Neural cell (in vitro differentiated cells): ENCODE measurements around the gene IQGAP2. TPM values are rescaled to one million over a fixed set of nuclear protein-coding genes. Genes with fewer than 3 reads are reported as not detected.
"Not testable (repeated sequence)": the region's sequence is repeated elsewhere in the genome, so short reads cannot be mapped to it uniquely, and the experiment has no call there.

Experiments used
- H2AFZ ChIP-seq: fragments of 200-600, 300-800 bp; sonication (generic), shearing (Covaris generic); 2 replicates; pipeline ENCODE4 v1.6.0; 2014; ENCODE audit warnings: low read depth, mild to moderate bottlenecking, antibody characterized with exemption, low read length, moderate library complexity
- H3F3A ChIP-seq: fragments of 200-600 bp; shearing (Covaris generic); 2 replicates; pipeline ENCODE4 v1.6.1; 2016; ENCODE audit warnings: mild to moderate bottlenecking, moderate library complexity, mixed read lengths, antibody characterized with exemption, low read length; ENCODE audit not compliant: insufficient read depth, poor library complexity, severe bottlenecking
- H3K27ac ChIP-seq: fragments of 200-600, 300-800 bp; sonication (generic), shearing (Covaris generic); 2 replicates; pipeline ENCODE4 v1.5.1; 2014; ENCODE audit warnings: mild to moderate bottlenecking, low read length, moderate library complexity
- H3K27me3 ChIP-seq: fragments of 300-800, 200-600 bp; sonication (generic), shearing (Covaris generic); 2 replicates; pipeline ENCODE4 v1.6.0; 2014; ENCODE audit warnings: mild to moderate bottlenecking, low read depth, low read length, moderate library complexity; ENCODE audit not compliant: insufficient read depth
- H3K36me3 ChIP-seq: fragments of 300-800, 200-600 bp; sonication (generic), shearing (Covaris generic); 2 replicates; pipeline ENCODE4 v1.5.1; 2014; ENCODE audit warnings: mild to moderate bottlenecking, antibody characterized with exemption, low read length, moderate library complexity; ENCODE audit not compliant: insufficient read depth
- H3K4me2 ChIP-seq: fragments of 300-800, 200-600 bp; sonication (generic), shearing (Covaris generic); 2 replicates; pipeline ENCODE4 v1.6.0; 2014; ENCODE audit warnings: mild to moderate bottlenecking, low read length
- H3K4me3 ChIP-seq: fragments of 300-800, 200-600 bp; sonication (generic), shearing (Covaris generic); 2 replicates; pipeline ENCODE4 v1.5.1; 2014; ENCODE audit warnings: mild to moderate bottlenecking, low read length, moderate library complexity
- H3K79me2 ChIP-seq: fragments of 200-600 bp; shearing (Covaris generic); replicated peaks from 2 replicates; pipeline ENCODE4 v1.6.0; 2014; ENCODE audit warnings: mild to moderate bottlenecking, low read length, moderate library complexity; ENCODE audit not compliant: insufficient read depth
- H3K9ac ChIP-seq: fragments of 300-800, 200-600 bp; sonication (generic), shearing (Covaris generic); 2 replicates; pipeline ENCODE4 v1.6.1; 2016; ENCODE audit warnings: mild to moderate bottlenecking, low read length, mixed read lengths
- H3K9me2 ChIP-seq: fragments of 200-600 bp; shearing (Covaris generic); 2 replicates; pipeline ENCODE4 v1.6.1; 2016; ENCODE audit warnings: mild to moderate bottlenecking, low read length, mixed read lengths; ENCODE audit not compliant: insufficient read depth
- H3K9me3 ChIP-seq: fragments of 200-600, 300-800 bp; sonication (generic), shearing (Covaris generic); 2 replicates; pipeline ENCODE4 v1.6.1; 2016; ENCODE audit warnings: mild to moderate bottlenecking, mixed run types, low read length, moderate library complexity, mixed read lengths
- H4K20me1 ChIP-seq: fragments of 200-600 bp; shearing (Covaris generic); 2 replicates; pipeline ENCODE4 v1.6.1; 2016; ENCODE audit warnings: mild to moderate bottlenecking, mixed run types; ENCODE audit not compliant: insufficient read depth
- CTCF ChIP-seq: fragments of 450-650 bp; IDR thresholded peaks from 2 replicates; pipeline ENCODE4 v1.5.1; 2014; ENCODE audit warnings: antibody characterized with exemption, mild to moderate bottlenecking, moderate library complexity; ENCODE audit not compliant: poor library complexity, severe bottlenecking
- EP300 ChIP-seq: fragments of 450-650 bp; conservative IDR thresholded peaks from 2 replicates; pipeline ENCODE4 v1.6.1; 2014; ENCODE audit warnings: antibody characterized with exemption, mild to moderate bottlenecking, moderate library complexity; ENCODE audit not compliant: poor library complexity, severe bottlenecking
- EZH2 ChIP-seq: fragments of 200-600, 300-800 bp; shearing (Covaris generic), sonication (generic); IDR thresholded peaks from 2 replicates; pipeline ENCODE4 v1.6.1; 2014; ENCODE audit warnings: antibody characterized with exemption, low read length, borderline replicate concordance, mild to moderate bottlenecking; ENCODE audit not compliant: insufficient read depth, poor library complexity, severe bottlenecking
- MXI1 ChIP-seq: fragments of 450-650 bp; conservative IDR thresholded peaks from 2 replicates; pipeline ENCODE4 v1.6.1; 2014; ENCODE audit warnings: antibody characterized with exemption, mild to moderate bottlenecking; ENCODE audit not compliant: poor library complexity, severe bottlenecking
- POLR2AphosphoS5 ChIP-seq: IDR thresholded peaks from 2 replicates; pipeline ENCODE4 v1.6.1; 2012
- RAD21 ChIP-seq: fragments of 450-650 bp; conservative IDR thresholded peaks from 2 replicates; pipeline ENCODE4 v1.6.1; 2014; ENCODE audit warnings: antibody characterized with exemption, mild to moderate bottlenecking, moderate library complexity
- REST ChIP-seq: IDR thresholded peaks from 2 replicates; pipeline ENCODE4 v1.6.1; 2012; ENCODE audit warnings: borderline replicate concordance
- SMC3 ChIP-seq: fragments of 450-650 bp; conservative IDR thresholded peaks from 2 replicates; pipeline ENCODE4 v1.6.1; 2014; ENCODE audit warnings: antibody characterized with exemption, mild to moderate bottlenecking, moderate library complexity; ENCODE audit not compliant: poor library complexity
- TAF1 ChIP-seq: IDR thresholded peaks from 2 replicates; pipeline ENCODE4 v1.6.1; 2012; ENCODE audit warnings: low read depth
- polyA plus RNA-seq: library from polyadenylated mRNA; depleted of rRNA; stranded (reverse); fragments of >200 nt; gene quantifications from 2 replicates; pipeline ENCODE4 v1.2.3, GENCODE V29; 2014

IQGAP2 gene
- polyA plus RNA-seq, 1 donor from 2014 or later = 5.2 TPM

GRCh38 chr5:76517334-76517733 lies 114.2 kb downstream of the IQGAP2 start:
- Histone ChIP-seq H3F3A (no peaks in the 10 kb centered on the region), H3K4me2 (no peak overlapping the region), H3K9me2 (no peaks in the 10 kb centered on the region), H3K27ac (no peak overlapping the region), H4K20me1 (no peaks in the 10 kb centered on the region), H2AFZ (no peak overlapping the region), H3K36me3 (no peaks in the 10 kb centered on the region), H3K27me3 (no peaks in the 10 kb centered on the region), H3K79me2 (no peaks in the 10 kb centered on the region), H3K9me3 (no peaks in the 10 kb centered on the region), H3K4me3 (no peak overlapping the region), H3K9ac (no peak overlapping the region)
- TF ChIP-seq TAF1 (no peak), REST (no peak), SMC3 (no peak), EP300 (no peak), CTCF (no peak), MXI1 (no peak), RAD21 (no peak), POLR2AphosphoS5 (no peak), EZH2 (no peak)

- not testable (repeated sequence) for H3K4me3 ChIP-seq, H2AFZ ChIP-seq, H3K79me2 ChIP-seq, H3F3A ChIP-seq, H3K27me3 ChIP-seq, H3K36me3 ChIP-seq, H3K4me2 ChIP-seq, H3K9me3 ChIP-seq, H3K9me2 ChIP-seq, H3K9ac ChIP-seq, H3K27ac ChIP-seq, H4K20me1 ChIP-seq
These were observed 115.2 kb downstream of the IQGAP2 start for GRCh38 chr5:76518246-76518645.

GRCh38 chr5:76521240-76521758 lies 118.2 kb downstream of the IQGAP2 start:
- Histone ChIP-seq H4K20me1 (no peaks in the 10 kb centered on the region), H3K36me3 (no peaks in the 10 kb centered on the region), H3K27me3 (no peaks in the 10 kb centered on the region), H3K79me2 (no peaks in the 10 kb centered on the region), H3F3A (no peaks in the 10 kb centered on the region), H3K9me3 (no peaks in the 10 kb centered on the region), H3K4me3 (no peak overlapping the region), H3K9ac (no peak overlapping the region), H2AFZ (no peak overlapping the region), H3K27ac (no peak overlapping the region), H3K4me2 (no peak overlapping the region), H3K9me2 (no peaks in the 10 kb centered on the region)
- TF ChIP-seq TAF1 = no peak
- no peak for TF ChIP-seq CTCF
- TF ChIP-seq MXI1 = no peak
- no peak for TF ChIP-seq POLR2AphosphoS5
- no peak for TF ChIP-seq RAD21
- TF ChIP-seq SMC3 = no peak
- no peak for TF ChIP-seq EP300
- no peak for TF ChIP-seq REST
- no peak for TF ChIP-seq EZH2
